Type B pancreatic cell (in vitro differentiated cells): ENCODE data around the gene SLC10A2. TPM values are rescaled to one million over a fixed set of nuclear protein-coding genes. Genes with fewer than 3 reads are reported as not detected.

Experiments
- DNase-seq: peaks from one replicate; pipeline ENCODE4 v3.0.0; 2021; ENCODE audit warnings: mixed read lengths; ENCODE audit not compliant: unreplicated experiment; ENCODE audit errors: extremely low spot score
- H3K27ac Mint-ChIP-seq: 2 replicates; pipeline ENCODE4 v1.8.0; 2021; ENCODE audit warnings: mild to moderate bottlenecking, mixed read lengths
- H3K27me3 Mint-ChIP-seq: 2 replicates; pipeline ENCODE4 v1.8.0; 2021; ENCODE audit warnings: mixed read lengths
- H3K36me3 Mint-ChIP-seq: 2 replicates; pipeline ENCODE4 v1.8.0; 2021; ENCODE audit warnings: mixed read lengths
- H3K4me1 Mint-ChIP-seq: one replicate; pipeline ENCODE4 v1.8.0; 2021; ENCODE audit warnings: mixed read lengths; ENCODE audit not compliant: unreplicated experiment
- H3K4me3 Mint-ChIP-seq: 2 replicates; pipeline ENCODE4 v1.8.0; 2021; ENCODE audit warnings: mild to moderate bottlenecking, mixed read lengths
- H3K9me3 Mint-ChIP-seq: 2 replicates; pipeline ENCODE4 v1.8.0; 2021; ENCODE audit warnings: mixed read lengths
- CTCF ChIP-seq: fragments of 200-600 bp; sonication (generic); conservative IDR thresholded peaks from 2 replicates; pipeline ENCODE4 v1.5.0; 2021; ENCODE audit warnings: antibody characterized with exemption, mild to moderate bottlenecking
- total RNA-seq: library from RNA; stranded (reverse); gene quantifications from 2 replicates; pipeline ENCODE4 v1.2.1, GENCODE V29; 2021; ENCODE audit warnings: low replicate concordance

Gene SLC10A2
- total RNA-seq, 1 donor from 2014 or later: 1.7 TPM

- Mint-ChIP-seq H3K4me1 (no peaks in the 10 kb centered on the region), H3K36me3 (no peaks in the 10 kb centered on the region), H3K27me3 (no peaks in the 10 kb centered on the region), H3K9me3 (no peaks in the 10 kb centered on the region), H3K4me3 (no peak overlapping the region), H3K27ac (no peak overlapping the region)
- no peak for DNase-seq
- TF ChIP-seq CTCF: no peak
These were observed 22.2 kb downstream of the SLC10A2 start for GRCh38 chr13:103044056-103044455.

- H3K9me3 Mint-ChIP-seq: no peaks in the 10 kb centered on the region
- no peak for TF ChIP-seq CTCF
- H3K4me1 Mint-ChIP-seq: no peaks in the 10 kb centered on the region
- no peak overlapping the region for H3K4me3 Mint-ChIP-seq
- no peaks in the 10 kb centered on the region for H3K27me3 Mint-ChIP-seq
- DNase-seq: no peak
- no peak overlapping the region for H3K27ac Mint-ChIP-seq
- no peaks in the 10 kb centered on the region for H3K36me3 Mint-ChIP-seq
These were observed 26.2 kb downstream of the SLC10A2 start for GRCh38 chr13:103040006-103040405.

- Mint-ChIP-seq H3K4me3 (no peak overlapping the region), H3K4me1 (no peaks in the 10 kb centered on the region)
- no peak for TF ChIP-seq CTCF
These were observed 27.0 kb downstream of the SLC10A2 start for GRCh38 chr13:103039183-103039582.

GRCh38 chr13:103036268-103036667 lies 29.9 kb downstream of the SLC10A2 start:
- no peak for DNase-seq
- no peak overlapping the region for H3K27ac Mint-ChIP-seq
- TF ChIP-seq CTCF: no peak
- peaks cover 5% of the 10 kb centered on the region for H3K4me1 Mint-ChIP-seq
- H3K4me3 Mint-ChIP-seq: no peak overlapping the region
- H3K27me3 Mint-ChIP-seq: no peaks in the 10 kb centered on the region
- no peaks in the 10 kb centered on the region for H3K36me3 Mint-ChIP-seq
- no peaks in the 10 kb centered on the region for H3K9me3 Mint-ChIP-seq

More at GRCh38 chr13:103039183-103039582, 27.0 kb downstream of the SLC10A2 start:
- no peaks in the 10 kb centered on the region for H3K9me3 Mint-ChIP-seq
- H3K27me3 Mint-ChIP-seq: no peaks in the 10 kb centered on the region
- DNase-seq: no peak
- H3K27ac Mint-ChIP-seq: no peak overlapping the region
- no peaks in the 10 kb centered on the region for H3K36me3 Mint-ChIP-seq

GRCh38 chr13:103033999-103034398 lies 32.2 kb downstream of the SLC10A2 start:
- Mint-ChIP-seq H3K9me3 (no peaks in the 10 kb centered on the region), H3K27ac (no peak overlapping the region), H3K4me1 (peaks cover 5% of the 10 kb centered on the region), H3K36me3 (no peaks in the 10 kb centered on the region), H3K27me3 (no peaks in the 10 kb centered on the region), H3K4me3 (no peak overlapping the region)
- DNase-seq: no peak
- TF ChIP-seq CTCF: no peak

GRCh38 chr13:103031332-103031873 lies 34.8 kb downstream of the SLC10A2 start:
- TF ChIP-seq CTCF: no peak
- no peaks in the 10 kb centered on the region for H3K27me3 Mint-ChIP-seq
- H3K4me1 Mint-ChIP-seq: peaks cover 5% of the 10 kb centered on the region
- no peak overlapping the region for H3K27ac Mint-ChIP-seq
- DNase-seq: no peak
- H3K9me3 Mint-ChIP-seq: peaks cover 8% of the 10 kb centered on the region
- H3K4me3 Mint-ChIP-seq: no peak overlapping the region
- no peaks in the 10 kb centered on the region for H3K36me3 Mint-ChIP-seq
